ENCODE data around the gene SET. TPM values are rescaled to one million over a fixed set of nuclear protein-coding genes. Genes with fewer than 3 reads are reported as not detected.

Gene SET
- total and polyA plus RNA-seq, 2 experiments from 2014 or later = 949 to 1,261 TPM

DNA sequence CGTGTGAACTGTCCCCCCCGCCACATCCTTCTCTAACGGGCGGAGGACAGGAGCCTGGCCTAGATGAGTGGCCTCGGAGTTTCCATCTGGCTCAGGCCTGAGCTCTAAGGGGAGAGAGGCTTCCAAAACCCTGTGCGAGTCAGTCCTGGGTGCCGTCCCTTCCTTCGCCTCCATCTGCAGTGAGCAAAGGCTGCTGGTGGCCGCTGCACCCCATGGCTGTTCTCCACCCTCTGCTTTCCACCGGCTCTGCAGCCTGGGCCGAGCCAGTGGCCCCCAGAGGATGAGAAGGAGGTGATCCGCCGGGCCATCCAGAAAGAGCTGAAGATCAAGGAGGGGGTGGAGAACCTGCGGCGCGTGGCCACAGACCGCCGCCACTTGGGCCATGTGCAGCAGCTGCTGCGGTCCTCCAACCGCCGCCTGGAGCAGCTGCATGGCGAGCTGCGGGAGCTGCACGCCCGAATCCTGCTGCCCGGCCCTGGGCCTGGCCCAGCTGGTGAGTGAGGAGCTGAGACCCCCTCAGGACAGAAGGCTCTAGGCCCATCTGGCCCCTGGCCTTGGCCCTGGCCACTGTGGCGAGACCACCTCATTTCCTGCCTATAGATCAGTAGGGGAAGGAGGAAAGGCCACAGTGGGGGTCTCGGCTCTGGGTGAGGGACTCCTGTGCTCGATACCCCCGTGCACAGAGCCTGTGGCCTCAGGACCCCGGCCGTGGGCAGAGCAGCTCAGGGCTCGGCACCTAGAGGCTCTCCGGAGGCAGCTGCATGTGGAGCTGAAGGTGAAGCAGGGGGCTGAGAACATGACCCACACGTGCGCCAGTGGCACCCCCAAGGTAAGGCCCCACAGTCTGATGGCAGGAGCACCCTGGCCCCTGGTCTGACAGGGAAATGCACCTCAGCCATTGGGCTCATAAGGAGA is 16.3 kb downstream of the SET start:
- Histone ChIP-seq H3K36me3 (ENCODE audit: insufficient read depth) (no peaks in the 10 kb centered on the region), H3K4me1 (ENCODE audit: insufficient read depth) (peaks cover 5% of the 10 kb centered on the region; the same call in 1 of the 2 replicates), H3K4me3 (no peak overlapping the region), H4K20me1 (replicated peaks; ENCODE audit: insufficient read depth) (no peaks in the 10 kb centered on the region), H2AFZ (no peak overlapping the region), H3F3A (replicated peaks; ENCODE audit: low read depth) (peaks cover 11% of the 10 kb centered on the region; the same call in 1 of the 2 replicates), H3K9me2 (ENCODE audit: insufficient read depth) (no peaks in the 10 kb centered on the region), H3K4me2 (no peak overlapping the region), H3K27me3 (ENCODE audit: insufficient read depth) (no peaks in the 10 kb centered on the region; the same call in 1 of the 2 replicates), H3K79me2 (replicated peaks; ENCODE audit: insufficient read depth) (no peaks in the 10 kb centered on the region), H3K27ac (ENCODE audit: low read depth) (no peak overlapping the region)
- no peak for ATAC-seq
- H3K9me3 Mint-ChIP-seq = no peaks in the 10 kb centered on the region; the same call in 2 of the 3 replicates
- TF ChIP-seq, protein P1, sequence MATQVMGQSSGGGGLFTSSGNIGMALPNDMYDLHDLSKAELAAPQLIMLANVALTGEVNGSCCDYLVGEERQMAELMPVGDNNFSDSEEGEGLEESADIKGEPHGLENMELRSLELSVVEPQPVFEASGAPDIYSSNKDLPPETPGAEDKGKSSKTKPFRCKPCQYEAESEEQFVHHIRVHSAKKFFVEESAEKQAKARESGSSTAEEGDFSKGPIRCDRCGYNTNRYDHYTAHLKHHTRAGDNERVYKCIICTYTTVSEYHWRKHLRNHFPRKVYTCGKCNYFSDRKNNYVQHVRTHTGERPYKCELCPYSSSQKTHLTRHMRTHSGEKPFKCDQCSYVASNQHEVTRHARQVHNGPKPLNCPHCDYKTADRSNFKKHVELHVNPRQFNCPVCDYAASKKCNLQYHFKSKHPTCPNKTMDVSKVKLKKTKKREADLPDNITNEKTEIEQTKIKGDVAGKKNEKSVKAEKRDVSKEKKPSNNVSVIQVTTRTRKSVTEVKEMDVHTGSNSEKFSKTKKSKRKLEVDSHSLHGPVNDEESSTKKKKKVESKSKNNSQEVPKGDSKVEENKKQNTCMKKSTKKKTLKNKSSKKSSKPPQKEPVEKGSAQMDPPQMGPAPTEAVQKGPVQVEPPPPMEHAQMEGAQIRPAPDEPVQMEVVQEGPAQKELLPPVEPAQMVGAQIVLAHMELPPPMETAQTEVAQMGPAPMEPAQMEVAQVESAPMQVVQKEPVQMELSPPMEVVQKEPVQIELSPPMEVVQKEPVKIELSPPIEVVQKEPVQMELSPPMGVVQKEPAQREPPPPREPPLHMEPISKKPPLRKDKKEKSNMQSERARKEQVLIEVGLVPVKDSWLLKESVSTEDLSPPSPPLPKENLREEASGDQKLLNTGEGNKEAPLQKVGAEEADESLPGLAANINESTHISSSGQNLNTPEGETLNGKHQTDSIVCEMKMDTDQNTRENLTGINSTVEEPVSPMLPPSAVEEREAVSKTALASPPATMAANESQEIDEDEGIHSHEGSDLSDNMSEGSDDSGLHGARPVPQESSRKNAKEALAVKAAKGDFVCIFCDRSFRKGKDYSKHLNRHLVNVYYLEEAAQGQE (IDR thresholded peaks at IDR 0.05; ENCODE audit: unreplicated experiment) = no peak
- TF ChIP-seq ZNF462 (CRISPR knock-in tag; IDR thresholded peaks at IDR 0.05) = no peak
- no peak for TF ChIP-seq ZNF114 (CRISPR knock-in tag; IDR thresholded peaks at IDR 0.05)
- TF ChIP-seq JUNB (IDR thresholded peaks at IDR 0.05; ENCODE audit: unreplicated experiment) = no peak
- TF ChIP-seq EZH2 (IDR thresholded peaks at IDR 0.05; ENCODE audit: low read depth, unreplicated experiment) = no peak
- no peak for TF ChIP-seq NANOG (IDR thresholded peaks at IDR 0.05; ENCODE audit: borderline replicate concordance)
- TF ChIP-seq, protein P2, sequence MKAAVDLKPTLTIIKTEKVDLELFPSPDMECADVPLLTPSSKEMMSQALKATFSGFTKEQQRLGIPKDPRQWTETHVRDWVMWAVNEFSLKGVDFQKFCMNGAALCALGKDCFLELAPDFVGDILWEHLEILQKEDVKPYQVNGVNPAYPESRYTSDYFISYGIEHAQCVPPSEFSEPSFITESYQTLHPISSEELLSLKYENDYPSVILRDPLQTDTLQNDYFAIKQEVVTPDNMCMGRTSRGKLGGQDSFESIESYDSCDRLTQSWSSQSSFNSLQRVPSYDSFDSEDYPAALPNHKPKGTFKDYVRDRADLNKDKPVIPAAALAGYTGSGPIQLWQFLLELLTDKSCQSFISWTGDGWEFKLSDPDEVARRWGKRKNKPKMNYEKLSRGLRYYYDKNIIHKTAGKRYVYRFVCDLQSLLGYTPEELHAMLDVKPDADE (IDR thresholded peaks at IDR 0.05) = no peak
- no peak for TF ChIP-seq ZNF331 (CRISPR knock-in tag; IDR thresholded peaks at IDR 0.05; ENCODE audit: low read depth)
- TF ChIP-seq POLR2AphosphoS5 (IDR thresholded peaks at IDR 0.05; ENCODE audit: low read depth) = no peak
- no peak for TF ChIP-seq EZH2phosphoT487 (IDR thresholded peaks at IDR 0.05; ENCODE audit: unreplicated experiment)
- TF ChIP-seq CTCF (conservative IDR thresholded peaks at IDR 0.05; ENCODE audit: low read depth in 2 of 2) = no peak
- no peak for TF ChIP-seq STAT1 (IDR thresholded peaks at IDR 0.05; ENCODE audit: unreplicated experiment)
- no peak for TF ChIP-seq CREB1 (CRISPR knock-in tag; IDR thresholded peaks at IDR 0.05; ENCODE audit: low read depth)
- no peak overlapping the region for H3K4me3 Mint-ChIP-seq
- peaks cover 13% of the 10 kb centered on the region for H3K27me3 Mint-ChIP-seq (ENCODE audit: insufficient read depth, low read depth, poor library complexity)
- peaks cover 5% of the 10 kb centered on the region; the same call in 1 of the 3 replicates for H3K4me1 Mint-ChIP-seq
- no peak for DNase-seq (ENCODE audit: low spot score)
- H3K36me3 Mint-ChIP-seq (ENCODE audit: low read depth) = peaks cover 4% of the 10 kb centered on the region; the same call in 2 of the 3 replicates
- no peak overlapping the region for H3K27ac Mint-ChIP-seq

All from GM23338 (cell line).